Right lobe of liver (tissue), 4 donors: ENCODE data around the gene MYH9.

Source experiments
- POLR2A ChIP-seq: fragments of 450-650 bp; IDR thresholded peaks from one replicate; pipeline ENCODE4 v1.6.1; 2017; ENCODE audit warnings: antibody characterized with exemption, mild to moderate bottlenecking
- TF ChIP-seq, protein P1 (sequence below), 4 donors: fragments of 200-600 bp in 3 of 4; fragments of 450-650 bp in 1 of 4; IDR thresholded peaks; one replicate each; pipeline versions ENCODE4 v1.5.1 to v1.8.0; 2016 to 2022; ENCODE audit warnings: antibody characterized with exemption in 4 of 4, mild to moderate bottlenecking in 2 of 4
- donor health status: DM: no; HTN: no; CAD: no.
- donor health status: DM: no; HTN: no; CAD: no.
- donor health status: DM: no; HTN: yes; CAD: no.

GRCh38 chr22:36304429-36304828, 83.3 kb downstream of the MYH9 start:
- TF ChIP-seq, protein P1, sequence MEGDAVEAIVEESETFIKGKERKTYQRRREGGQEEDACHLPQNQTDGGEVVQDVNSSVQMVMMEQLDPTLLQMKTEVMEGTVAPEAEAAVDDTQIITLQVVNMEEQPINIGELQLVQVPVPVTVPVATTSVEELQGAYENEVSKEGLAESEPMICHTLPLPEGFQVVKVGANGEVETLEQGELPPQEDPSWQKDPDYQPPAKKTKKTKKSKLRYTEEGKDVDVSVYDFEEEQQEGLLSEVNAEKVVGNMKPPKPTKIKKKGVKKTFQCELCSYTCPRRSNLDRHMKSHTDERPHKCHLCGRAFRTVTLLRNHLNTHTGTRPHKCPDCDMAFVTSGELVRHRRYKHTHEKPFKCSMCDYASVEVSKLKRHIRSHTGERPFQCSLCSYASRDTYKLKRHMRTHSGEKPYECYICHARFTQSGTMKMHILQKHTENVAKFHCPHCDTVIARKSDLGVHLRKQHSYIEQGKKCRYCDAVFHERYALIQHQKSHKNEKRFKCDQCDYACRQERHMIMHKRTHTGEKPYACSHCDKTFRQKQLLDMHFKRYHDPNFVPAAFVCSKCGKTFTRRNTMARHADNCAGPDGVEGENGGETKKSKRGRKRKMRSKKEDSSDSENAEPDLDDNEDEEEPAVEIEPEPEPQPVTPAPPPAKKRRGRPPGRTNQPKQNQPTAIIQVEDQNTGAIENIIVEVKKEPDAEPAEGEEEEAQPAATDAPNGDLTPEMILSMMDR (IDR thresholded peaks at IDR 0.05), result no peak
- no peak for TF ChIP-seq POLR2A
